CD4-positive, alpha-beta memory T cell (primary cell): ENCODE measurements around the gene PRDM16. TPM values are rescaled to one million over a fixed set of nuclear protein-coding genes. Genes with fewer than 3 reads are reported as not detected.

Source experiments
- CTCF ChIA-PET: fragments of 350-600 bp; sonication (Branson Sonifier 250); formaldehyde crosslinking; loops from one replicate; lab custom pipeline; 2021; ENCODE audit warnings: inconsistent platforms; ENCODE audit not compliant: partially characterized antibody; lab: Charles Lee
- POLR2A ChIA-PET: fragments of 350-600 bp; sonication (Branson Sonifier 250); formaldehyde crosslinking; loops from one replicate; lab custom pipeline; 2021; ENCODE audit not compliant: partially characterized antibody; lab: Charles Lee
- DNase-seq, 5 donors: peaks; one replicate each; pipeline versions ENCODE4 v3.0.0 to v3.0.0-alpha.2; 2020 to 2022; ENCODE audit warnings: mixed read lengths in 1 of 5
- H3K27ac ChIP-seq: one replicate; pipeline ENCODE4 v1.7.0; 2013; ENCODE audit warnings: low read depth, low read length
- H3K27me3 ChIP-seq: 2 replicates; pipeline ENCODE4 v1.7.0; 2013; ENCODE audit warnings: mild to moderate bottlenecking, low read length, moderate library complexity; ENCODE audit not compliant: insufficient read depth
- H3K36me3 ChIP-seq: 2 replicates; pipeline ENCODE4 v1.7.0; 2013; ENCODE audit warnings: mild to moderate bottlenecking, low read length, moderate library complexity; ENCODE audit not compliant: insufficient read depth
- H3K4me1 ChIP-seq: 2 replicates; pipeline ENCODE4 v1.7.0; 2013; ENCODE audit warnings: mild to moderate bottlenecking, low read length, moderate library complexity; ENCODE audit not compliant: insufficient read depth
- H3K4me3 ChIP-seq, 2 donors: one replicate each; pipeline ENCODE4 v1.7.0; 2013; ENCODE audit warnings: low read length in 2 of 2, mild to moderate bottlenecking in 1 of 2
- H3K9me3 ChIP-seq, 2 donors: one replicate each; pipeline ENCODE4 v1.7.0; 2013; ENCODE audit warnings: low read length in 2 of 2, control low read depth in 1 of 2; ENCODE audit not compliant: control insufficient read depth in 1 of 2
- H3K27ac Mint-ChIP-seq, 7 donors: one replicate each; pipeline ENCODE4 v1.8.0; 2020 to 2021; ENCODE audit warnings: mixed read lengths in 7 of 7, mild to moderate bottlenecking in 6 of 7, inconsistent platforms in 3 of 7, moderate library complexity in 3 of 7
- H3K27me3 Mint-ChIP-seq, 2 donors: one replicate each; pipeline ENCODE4 v1.8.0; 2020 to 2021; ENCODE audit warnings: mixed read lengths in 2 of 2
- H3K36me3 Mint-ChIP-seq, 2 donors: one replicate each; pipeline ENCODE4 v1.8.0; 2020 to 2021; ENCODE audit warnings: mixed read lengths in 2 of 2, inconsistent platforms in 1 of 2, mild to moderate bottlenecking in 1 of 2
- H3K4me1 Mint-ChIP-seq, 4 donors: one replicate each; pipeline ENCODE4 v1.8.0; 2020 to 2021; ENCODE audit warnings: mixed read lengths in 4 of 4, mild to moderate bottlenecking in 1 of 4
- H3K4me3 Mint-ChIP-seq, 8 donors: one replicate each; pipeline ENCODE4 v1.8.0; 2020 to 2021; ENCODE audit warnings: mixed read lengths in 8 of 8, mild to moderate bottlenecking in 7 of 8, moderate library complexity in 6 of 8, inconsistent platforms in 3 of 8
- H3K9me3 Mint-ChIP-seq, 8 donors: one replicate each; pipeline ENCODE4 v1.8.0; 2020 to 2021; ENCODE audit warnings: mixed read lengths in 8 of 8, mild to moderate bottlenecking in 5 of 8, inconsistent platforms in 3 of 8, moderate library complexity in 1 of 8
- intact Hi-C: fragments of 100-400 bp; cut with micrococcal nuclease; formaldehyde crosslinking; loops from one replicate; pipeline ENCODE4 v1.15.1; 2023
- polyA plus RNA-seq, 2 donors: library from polyadenylated mRNA; unstranded; fragments of 300-500 nt; fragmentation: Illumina TruSeq; gene quantifications; one replicate each; pipeline ENCODE4 v1.2.3, GENCODE V29; 2021
- total RNA-seq, 2 experiments: library from RNA; stranded (reverse); gene quantifications; one replicate each; pipeline ENCODE4 v1.2.3, GENCODE V29; 2021

Gene PRDM16
- total and polyA plus RNA-seq, 4 experiments from 2014 or later: not detected

DNA sequence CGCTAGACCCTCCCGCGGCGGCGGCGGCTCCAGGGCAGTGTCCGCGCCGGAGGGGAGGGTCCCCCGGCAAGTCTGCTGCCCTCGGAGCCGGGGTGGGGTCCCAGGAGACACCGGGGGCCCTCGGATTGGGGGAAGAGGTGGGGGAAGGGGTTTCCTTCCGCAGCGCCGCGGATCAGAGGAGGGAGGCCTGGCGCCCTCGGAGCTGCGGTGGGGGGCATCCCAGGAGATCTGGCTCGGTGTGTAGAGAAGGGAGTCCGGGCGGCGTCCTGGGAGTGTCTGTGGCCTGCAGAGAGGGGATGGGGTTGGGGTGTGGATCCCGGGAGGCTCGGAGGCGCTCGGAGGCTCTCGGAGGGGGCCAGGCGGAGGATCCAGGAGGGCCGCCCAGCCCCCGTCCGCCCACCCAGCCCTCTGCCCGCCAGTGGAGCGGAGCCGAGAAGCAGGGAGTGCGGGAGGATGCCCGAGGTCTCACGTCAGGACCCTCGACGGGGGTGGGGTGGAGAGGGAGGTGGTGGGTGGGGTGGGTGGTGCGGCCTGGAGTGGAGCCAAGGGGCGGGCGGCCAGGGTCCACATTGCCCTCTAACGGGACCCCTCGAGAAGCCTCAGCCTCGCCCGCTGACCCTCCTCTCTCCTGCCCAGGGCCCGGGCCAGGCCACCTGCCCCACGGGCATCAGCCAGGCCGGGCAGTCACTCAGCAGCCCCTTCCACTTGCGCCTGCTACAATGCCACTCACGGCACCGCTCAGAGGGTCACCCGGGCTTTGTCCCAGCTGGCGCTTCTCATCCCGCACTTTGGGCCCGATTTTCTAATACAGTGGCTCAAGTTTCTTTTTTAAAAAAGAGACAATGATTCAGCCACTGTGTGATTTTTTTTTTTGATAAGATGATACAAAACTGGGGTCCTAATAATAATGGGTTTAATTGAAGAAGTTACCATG is 325.3 kb downstream of the PRDM16 start:
- H3K36me3 ChIP-seq: no peaks in the 10 kb centered on the region
- Mint-ChIP-seq H3K27ac (no peak overlapping the region), H3K9me3 (no peaks in the 10 kb centered on the region), H3K4me3 (no peak overlapping the region), H3K27me3 (peaks cover 34 to 36% of the 10 kb centered on the region in 2 donors), H3K36me3 (no peaks in the 10 kb centered on the region), H3K4me1 (peaks cover 0 to 6% (median 2%) of the 10 kb centered on the region in 4 donors)
- no peak overlapping the region for H3K27ac ChIP-seq
- intact Hi-C loops: no loop called here
- DNase-seq: no peak
- ChIA-PET CTCF (no interaction called here), POLR2A (no interaction called here)
- no peaks in the 10 kb centered on the region for H3K4me1 ChIP-seq
- no peak overlapping the region for H3K4me3 ChIP-seq
- no peaks in the 10 kb centered on the region for H3K27me3 ChIP-seq
- no peaks in the 10 kb centered on the region for H3K9me3 ChIP-seq

DNA sequence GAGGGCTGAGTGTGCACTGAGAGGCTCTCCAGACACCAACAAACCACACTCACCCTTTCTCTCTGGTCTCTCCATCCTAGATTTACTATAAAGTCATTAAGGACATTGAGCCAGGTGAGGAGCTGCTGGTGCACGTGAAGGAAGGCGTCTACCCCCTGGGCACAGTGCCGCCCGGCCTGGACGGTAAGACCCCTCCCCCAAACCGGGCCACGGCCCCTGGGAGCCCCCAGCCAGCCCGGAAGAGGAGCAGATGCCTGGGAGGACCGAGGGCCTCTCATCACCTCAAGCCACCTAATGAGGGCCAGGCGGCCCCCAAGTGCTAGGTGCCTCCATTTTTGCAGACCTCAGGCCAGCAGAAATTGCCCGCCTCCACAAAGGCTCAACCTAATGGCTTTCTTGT is 327.4 kb downstream of the PRDM16 start:
- POLR2A ChIA-PET: no interaction called here
- H3K27ac ChIP-seq: no peak overlapping the region
- CTCF ChIA-PET: no interaction called here

DNA sequence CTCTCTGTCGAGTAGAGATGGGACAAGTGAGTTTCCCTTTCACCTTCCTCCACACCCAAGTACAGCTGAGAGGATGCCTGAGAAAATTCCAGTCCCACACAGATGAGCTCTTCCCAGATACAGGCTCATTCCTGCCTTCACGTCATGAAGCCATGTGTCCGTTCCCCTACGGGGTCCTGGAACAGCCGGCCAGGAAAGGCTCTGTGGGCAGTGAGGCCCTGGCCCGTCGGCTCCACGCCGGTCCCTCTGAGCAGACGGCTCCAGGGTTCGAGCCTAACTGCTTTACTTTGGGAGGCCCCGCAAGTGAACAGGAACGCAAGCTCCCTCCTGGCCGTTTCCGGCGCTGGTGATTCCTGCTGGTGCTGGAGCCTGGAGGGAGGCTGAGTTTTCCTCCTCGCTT is 328.3 kb downstream of the PRDM16 start:
- H3K4me1 Mint-ChIP-seq: peaks cover 0 to 6% (median 2%) of the 10 kb centered on the region in 4 donors
- CTCF ChIA-PET: interaction anchor here (0.6 kb wide), 1 partner anchor 959 kb away, joined by 3 read pairs; no protein-coding TSS in a partner anchor
- no peak overlapping the region for H3K27ac Mint-ChIP-seq
- intact Hi-C loops: no loop called here
- Histone ChIP-seq H3K27me3 (no peaks in the 10 kb centered on the region), H3K36me3 (no peaks in the 10 kb centered on the region), H3K4me1 (no peaks in the 10 kb centered on the region), H3K4me3 (no peak overlapping the region), H3K27ac (no peak overlapping the region), H3K9me3 (no peaks in the 10 kb centered on the region)
- no peak overlapping the region for H3K4me3 Mint-ChIP-seq
- no peak for DNase-seq
- peaks cover 28 to 35% of the 10 kb centered on the region in 2 donors for H3K27me3 Mint-ChIP-seq
- H3K36me3 Mint-ChIP-seq: no peaks in the 10 kb centered on the region
- POLR2A ChIA-PET: no interaction called here
- no peaks in the 10 kb centered on the region for H3K9me3 Mint-ChIP-seq

More for the DNA sequence above, 327.4 kb downstream of the PRDM16 start:
- H3K4me3 ChIP-seq: no peak overlapping the region
- Mint-ChIP-seq H3K36me3 (no peaks in the 10 kb centered on the region), H3K4me1 (peaks cover 0 to 6% (median 2%) of the 10 kb centered on the region in 4 donors), H3K27ac (no peak overlapping the region), H3K9me3 (no peaks in the 10 kb centered on the region), H3K4me3 (no peak overlapping the region), H3K27me3 (peaks cover 32% of the 10 kb centered on the region in 2 donors)
- intact Hi-C loops: no loop called here
- no peaks in the 10 kb centered on the region for H3K36me3 ChIP-seq
- H3K4me1 ChIP-seq: no peaks in the 10 kb centered on the region
- no peak for DNase-seq
- no peaks in the 10 kb centered on the region for H3K9me3 ChIP-seq
- no peaks in the 10 kb centered on the region for H3K27me3 ChIP-seq

DNA sequence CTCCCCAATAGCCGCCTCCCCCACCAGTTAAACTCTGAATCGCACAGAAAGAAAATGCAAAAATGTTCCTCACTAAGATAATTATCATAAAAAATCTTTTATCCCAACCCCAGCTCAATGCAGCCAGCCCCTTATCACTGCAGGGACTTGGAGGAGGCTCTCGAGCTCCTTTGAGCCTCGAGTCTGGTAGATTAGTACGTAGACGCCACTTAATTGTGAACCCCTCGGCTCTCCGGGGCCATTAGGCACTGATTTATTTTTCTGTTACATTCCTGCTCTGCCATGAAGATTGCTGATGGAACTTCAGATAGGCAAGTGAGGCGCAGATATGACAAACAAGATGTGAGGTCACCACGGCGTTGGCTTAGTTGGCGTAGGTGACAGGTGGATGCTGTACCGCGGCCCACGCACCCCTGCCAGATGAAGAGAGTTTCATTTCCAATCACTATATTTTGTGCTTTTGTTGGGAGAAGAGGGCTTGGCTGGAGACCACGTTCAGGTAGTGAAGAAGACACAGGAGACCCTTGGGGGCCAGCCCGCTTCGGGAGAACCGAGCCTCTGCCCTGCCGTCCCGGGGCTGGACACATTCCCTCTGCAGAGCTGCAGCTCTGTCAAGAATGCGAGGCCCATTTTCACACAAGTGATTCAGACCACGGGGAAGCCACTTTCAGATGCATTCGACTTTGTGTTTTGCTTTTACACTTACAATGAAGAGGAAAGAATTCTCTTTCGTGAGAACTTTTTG is 329.6 kb downstream of the PRDM16 start:
- Mint-ChIP-seq H3K27me3 (peaks cover 18 to 22% of the 10 kb centered on the region in 2 donors), H3K4me1 (no peaks in the 10 kb centered on the region)
- H3K9me3 ChIP-seq: no peaks in the 10 kb centered on the region

DNA sequence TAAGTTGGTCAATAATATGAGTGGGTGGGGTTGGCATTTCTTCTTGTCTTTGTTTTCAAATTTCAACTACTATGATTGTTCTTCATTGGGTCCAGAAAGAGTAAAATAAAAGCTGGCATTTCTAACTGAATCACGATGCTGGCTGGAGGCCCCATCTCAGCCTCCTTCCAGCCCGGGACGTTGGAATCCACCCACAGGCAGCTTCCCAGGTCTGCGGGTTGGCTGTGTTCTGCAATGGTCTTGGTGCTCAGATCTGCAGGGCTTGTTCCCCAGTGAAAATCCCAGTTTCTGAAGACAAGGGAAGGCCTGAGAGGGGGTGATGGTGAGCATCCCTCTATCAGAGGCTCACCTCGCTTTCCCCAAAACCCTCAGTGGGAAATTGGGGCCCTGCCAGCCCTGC is 330.7 kb downstream of the PRDM16 start:
- no peaks in the 10 kb centered on the region for H3K36me3 ChIP-seq
- ChIA-PET CTCF (no interaction called here), POLR2A (no interaction called here)
- intact Hi-C loops: no loop called here
- no peaks in the 10 kb centered on the region for H3K4me1 ChIP-seq
- peaks cover 16 to 21% of the 10 kb centered on the region in 2 donors for H3K27me3 Mint-ChIP-seq
- no peaks in the 10 kb centered on the region for H3K36me3 Mint-ChIP-seq
- no peaks in the 10 kb centered on the region for H3K9me3 Mint-ChIP-seq
- no peaks in the 10 kb centered on the region for H3K27me3 ChIP-seq
- H3K4me1 Mint-ChIP-seq: no peaks in the 10 kb centered on the region
- no peak overlapping the region for H3K4me3 Mint-ChIP-seq
- H3K9me3 ChIP-seq: no peaks in the 10 kb centered on the region
- no peak overlapping the region for H3K4me3 ChIP-seq
- no peak overlapping the region for H3K27ac Mint-ChIP-seq
- H3K27ac ChIP-seq: no peak overlapping the region
- DNase-seq: no peak

More for the DNA sequence above, 329.6 kb downstream of the PRDM16 start:
- no peaks in the 10 kb centered on the region for H3K36me3 ChIP-seq
- Mint-ChIP-seq H3K36me3 (no peaks in the 10 kb centered on the region), H3K4me3 (no peak overlapping the region), H3K27ac (no peak overlapping the region), H3K9me3 (no peaks in the 10 kb centered on the region)
- H3K4me1 ChIP-seq: no peaks in the 10 kb centered on the region
- H3K27ac ChIP-seq: no peak overlapping the region
- no peak for DNase-seq
- CTCF ChIA-PET: no interaction called here
- POLR2A ChIA-PET: no interaction called here
- H3K4me3 ChIP-seq: no peak overlapping the region
- H3K27me3 ChIP-seq: no peaks in the 10 kb centered on the region
- intact Hi-C loops: no loop called here

DNA sequence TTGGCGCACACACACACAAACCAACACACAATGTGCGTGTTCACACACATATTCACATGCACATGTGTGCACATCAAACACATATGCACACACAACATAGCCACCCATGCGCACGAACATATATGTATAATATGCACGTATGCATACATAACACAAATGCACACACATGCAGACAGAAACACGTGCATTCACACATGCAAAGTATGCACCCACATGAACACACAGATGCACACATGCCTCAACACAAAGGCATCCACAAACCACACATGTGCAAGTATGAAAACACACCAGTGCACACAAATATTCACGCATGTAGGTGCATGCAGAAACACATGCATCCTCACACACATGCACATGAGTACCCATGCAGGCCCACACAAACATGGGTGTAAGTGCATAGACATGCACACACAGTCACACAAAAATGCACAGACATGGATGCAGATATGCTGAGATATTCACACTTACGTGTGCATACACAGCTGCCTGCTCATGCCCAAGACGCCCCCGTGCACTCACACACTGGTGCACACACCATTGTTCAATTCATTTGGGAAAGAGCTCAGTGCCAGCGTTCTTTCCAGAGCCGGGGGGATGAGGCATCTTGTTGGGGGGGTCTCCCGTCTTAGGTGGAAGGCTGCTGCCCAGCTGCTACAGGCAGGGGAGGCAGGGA is 332.7 kb downstream of the PRDM16 start:
- ChIA-PET POLR2A (no interaction called here), CTCF (no interaction called here)
- Histone ChIP-seq H3K9me3 (no peaks in the 10 kb centered on the region), H3K4me3 (no peak overlapping the region), H3K36me3 (no peaks in the 10 kb centered on the region), H3K27ac (no peak overlapping the region), H3K4me1 (no peaks in the 10 kb centered on the region), H3K27me3 (no peaks in the 10 kb centered on the region)
- Mint-ChIP-seq H3K27me3 (peaks cover 3 to 10% of the 10 kb centered on the region in 2 donors), H3K36me3 (no peaks in the 10 kb centered on the region), H3K27ac (no peak overlapping the region), H3K4me1 (no peaks in the 10 kb centered on the region), H3K9me3 (no peaks in the 10 kb centered on the region), H3K4me3 (no peak overlapping the region)
- no peak for DNase-seq
- intact Hi-C loops: no loop called here
